DMS114 treated with DMSO at 0.1 percent for 48 hours (cell line): ENCODE measurements around the gene UGT1A7.

ENCODE experiments used
- DNase-seq: peaks from one replicate; lab custom pipeline; 2025; ENCODE audit not compliant: unreplicated experiment; lab: John Stamatoyannopoulos, UW

UGT1A7 gene

DNA sequence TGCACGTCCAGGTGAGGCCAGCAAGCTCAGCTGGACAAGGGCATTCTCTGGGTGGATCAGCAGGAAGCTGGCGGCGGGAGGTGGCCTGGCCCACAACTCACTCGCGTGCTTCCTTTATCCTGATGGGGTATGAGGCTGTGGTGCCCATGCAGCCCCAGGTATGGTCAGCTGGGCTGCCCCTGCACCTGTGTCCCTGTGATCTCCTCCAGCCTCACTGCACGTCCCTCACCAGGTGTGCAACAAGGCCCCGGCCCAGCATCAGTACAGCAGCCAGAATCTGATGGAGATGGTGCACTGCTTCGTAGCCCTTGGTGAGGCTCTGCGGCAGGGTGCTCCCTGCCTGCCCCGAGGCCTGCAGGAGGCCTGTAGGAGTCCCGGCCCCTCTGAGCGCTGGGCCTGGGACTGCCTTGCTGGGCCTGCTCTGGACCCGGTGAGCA, 114.1 kb downstream of the UGT1A7 start:
- DNase-seq: no peak

DNA sequence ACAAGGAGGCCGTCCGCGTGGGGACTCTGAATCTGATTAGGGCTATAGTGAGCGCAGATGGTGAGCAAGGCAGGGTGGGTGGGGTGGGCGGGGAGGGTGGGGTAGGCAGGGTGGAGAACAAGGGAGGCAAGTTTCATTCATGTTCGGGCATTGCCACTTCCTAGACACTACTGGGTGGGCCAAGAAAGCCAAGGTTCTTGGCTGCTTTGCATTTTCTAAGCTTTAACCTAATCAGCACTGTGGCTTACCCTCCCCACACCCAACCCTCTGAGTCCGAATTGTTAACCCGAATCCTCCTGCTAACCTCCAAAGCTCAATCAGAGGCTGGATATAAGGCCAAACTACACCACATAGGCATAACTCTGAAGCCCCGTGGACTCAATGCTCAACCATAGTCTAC, 114.6 kb downstream of the UGT1A7 start:
- DNase-seq: no peak

DNA sequence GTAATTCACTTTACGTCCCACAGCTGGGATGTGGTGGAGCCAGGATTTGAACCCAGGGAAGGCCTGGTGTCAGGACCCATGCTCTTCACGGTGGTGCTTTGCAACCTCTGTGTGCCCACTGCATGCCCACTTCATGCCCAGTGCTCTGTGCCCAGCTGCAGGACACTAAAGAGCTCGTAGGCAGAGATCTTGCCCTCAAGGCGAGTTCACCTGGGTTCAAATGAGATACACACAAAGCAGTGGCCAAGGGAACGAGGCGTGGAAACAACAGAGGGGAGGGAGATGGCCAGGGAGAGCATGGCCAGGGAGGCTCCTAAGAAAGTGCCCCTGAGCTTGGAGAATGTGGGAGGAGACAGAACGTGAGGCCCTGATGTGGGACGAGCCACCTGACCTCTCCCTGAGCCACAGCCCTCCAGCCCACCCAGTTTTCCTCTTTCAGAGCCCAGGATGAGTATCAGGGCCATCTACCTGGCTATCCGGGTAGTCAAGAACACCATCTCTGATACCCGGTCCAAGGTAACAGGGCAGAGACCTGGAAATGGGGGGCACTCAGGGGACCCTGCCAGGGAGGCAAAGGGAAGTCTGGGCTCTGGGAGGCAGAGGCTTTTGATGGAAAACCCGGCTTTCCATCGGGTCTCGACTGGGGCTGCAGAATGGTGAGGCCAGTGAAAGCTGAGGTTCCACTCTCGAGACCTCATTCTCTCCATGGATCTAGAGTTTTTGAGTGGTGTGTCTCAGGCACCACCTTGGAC, 116.8 kb downstream of the UGT1A7 start:
- no peak for DNase-seq

DNA sequence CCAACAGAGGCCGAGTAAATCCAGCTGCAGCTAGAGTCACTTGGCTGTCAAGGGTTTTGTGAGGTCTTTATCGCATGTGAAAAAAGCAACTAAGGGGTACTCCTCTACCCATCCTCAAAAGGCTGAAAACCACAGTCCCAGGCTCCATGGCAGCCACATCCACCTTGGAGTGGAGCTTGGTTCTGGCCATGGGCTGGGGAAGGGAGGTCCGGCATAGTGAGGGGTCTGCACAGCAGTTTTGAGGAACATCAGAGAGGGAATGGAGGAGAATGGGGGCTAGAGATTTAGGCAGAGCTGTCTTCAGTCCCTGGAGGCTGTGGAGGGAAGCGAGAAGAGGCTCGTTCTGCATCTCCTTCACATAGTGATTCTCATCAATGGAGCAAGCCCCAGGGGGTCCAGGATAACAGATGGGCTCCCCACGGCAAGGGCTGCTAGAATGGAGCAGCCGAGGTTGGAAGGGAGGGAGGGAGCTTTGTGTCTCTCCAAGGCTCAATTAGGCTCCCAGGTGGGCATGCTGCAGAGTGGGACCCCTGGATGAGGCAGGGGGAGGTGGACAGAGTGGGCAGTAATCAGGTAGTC, 117.5 kb downstream of the UGT1A7 start:
- no peak for DNase-seq

DNA sequence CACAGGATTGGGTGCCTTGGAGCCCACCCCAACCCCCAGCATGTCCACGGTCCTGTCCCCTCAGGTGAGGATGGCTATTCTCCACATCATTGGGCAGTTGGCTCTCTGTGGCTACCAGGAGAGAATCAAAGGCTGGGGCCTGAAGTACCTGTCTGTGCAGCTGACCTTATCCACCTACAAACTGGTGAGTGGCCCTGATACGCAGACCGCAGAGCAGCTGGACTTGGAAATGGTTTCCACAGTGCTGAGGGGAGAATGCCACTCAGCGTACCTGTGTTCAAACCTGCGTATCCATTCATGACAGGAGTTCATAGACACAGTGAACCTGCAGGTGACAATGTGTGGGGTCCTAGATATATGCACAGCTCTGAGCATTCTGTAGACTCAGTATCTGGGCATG, 118.0 kb downstream of the UGT1A7 start:
- no peak for DNase-seq

DNA sequence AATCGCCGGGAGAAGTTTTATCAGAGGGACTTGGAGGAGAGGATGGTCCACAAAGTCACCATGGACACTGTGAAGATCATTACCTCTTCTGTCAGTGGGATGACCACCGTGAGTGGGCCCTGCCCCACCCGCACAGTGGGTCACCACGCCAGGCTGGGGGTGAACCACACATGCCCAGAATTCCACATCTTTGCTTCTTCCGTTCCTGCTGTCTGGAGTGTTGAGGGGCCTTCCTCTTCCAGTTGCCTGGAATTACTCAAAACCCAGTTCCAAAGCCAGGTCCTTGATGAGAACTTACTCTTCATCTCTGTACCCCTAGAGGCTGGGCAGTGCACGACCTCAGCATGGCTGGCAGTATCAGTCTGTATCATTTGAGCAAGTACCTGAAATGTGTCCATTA, 118.5 kb downstream of the UGT1A7 start:
- no peak for DNase-seq

DNA sequence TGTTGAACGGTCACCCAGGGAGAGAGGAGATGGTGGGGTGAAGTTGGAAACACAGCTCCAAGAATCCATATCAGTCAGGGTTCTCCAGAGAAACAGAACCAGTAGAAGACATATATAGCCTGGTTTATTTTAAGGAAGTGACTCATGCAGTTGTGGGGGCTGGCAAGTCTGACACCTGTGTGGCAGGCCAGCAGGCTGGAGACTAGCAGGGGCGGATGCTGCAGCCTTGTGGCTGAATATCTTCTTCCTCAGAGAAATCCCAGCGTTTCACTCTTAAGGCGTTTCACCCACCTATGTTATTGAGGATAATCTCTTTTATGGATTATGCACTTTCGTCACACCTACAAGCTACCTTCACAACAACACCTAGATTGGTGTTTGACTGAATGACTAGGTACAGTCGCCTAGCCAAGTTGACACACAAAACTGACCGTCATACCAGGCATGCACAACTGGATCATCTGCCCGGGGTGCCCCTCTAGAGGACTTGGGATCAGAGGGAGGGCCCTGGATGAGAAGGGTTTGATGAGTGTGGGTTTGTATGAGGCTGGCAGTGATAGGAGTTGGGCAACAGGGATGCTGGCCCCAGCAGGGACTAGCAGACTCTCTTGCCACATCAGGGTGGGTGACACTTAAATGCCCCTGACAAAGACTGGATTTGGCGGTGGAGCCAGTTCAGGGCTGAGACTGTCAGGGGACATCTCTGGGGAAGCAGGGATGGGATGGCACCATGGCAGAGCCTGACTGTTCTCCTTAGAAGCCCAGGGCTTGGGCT, 119.8 kb downstream of the UGT1A7 start:
- no peak for DNase-seq

DNA sequence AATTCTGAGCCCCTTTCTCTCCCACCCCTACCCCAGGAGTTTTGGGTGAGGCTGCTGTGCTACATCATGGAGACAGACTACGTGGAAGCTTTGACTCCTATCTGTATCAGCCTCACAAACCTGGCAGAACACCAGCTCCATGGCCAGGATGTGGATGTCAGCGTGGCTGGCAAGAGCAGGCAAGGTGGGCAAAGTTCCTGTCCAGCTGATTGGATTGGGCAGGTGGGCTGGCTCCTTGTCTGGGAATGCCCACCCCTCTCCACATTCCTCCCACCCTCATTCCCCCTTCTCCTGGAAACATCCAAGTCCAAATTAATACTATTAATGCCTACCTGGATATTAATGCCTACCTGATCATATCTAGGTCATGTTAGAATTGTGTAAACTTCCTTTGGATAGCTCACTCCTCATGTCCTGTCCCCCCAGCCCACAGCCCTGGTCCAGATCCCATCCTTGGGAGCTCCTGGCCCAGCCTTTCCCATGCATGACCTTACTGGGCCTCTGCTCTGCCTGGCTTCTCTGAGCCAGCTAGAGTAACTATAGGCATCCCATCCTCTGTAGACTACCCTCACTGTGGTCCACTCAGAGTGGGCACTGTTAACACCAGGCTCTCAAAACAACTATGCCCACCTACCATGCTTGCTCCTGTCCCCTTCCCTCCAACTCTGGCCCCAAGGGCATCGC, 120.6 kb downstream of the UGT1A7 start:
- DNase-seq: no peak

DNA sequence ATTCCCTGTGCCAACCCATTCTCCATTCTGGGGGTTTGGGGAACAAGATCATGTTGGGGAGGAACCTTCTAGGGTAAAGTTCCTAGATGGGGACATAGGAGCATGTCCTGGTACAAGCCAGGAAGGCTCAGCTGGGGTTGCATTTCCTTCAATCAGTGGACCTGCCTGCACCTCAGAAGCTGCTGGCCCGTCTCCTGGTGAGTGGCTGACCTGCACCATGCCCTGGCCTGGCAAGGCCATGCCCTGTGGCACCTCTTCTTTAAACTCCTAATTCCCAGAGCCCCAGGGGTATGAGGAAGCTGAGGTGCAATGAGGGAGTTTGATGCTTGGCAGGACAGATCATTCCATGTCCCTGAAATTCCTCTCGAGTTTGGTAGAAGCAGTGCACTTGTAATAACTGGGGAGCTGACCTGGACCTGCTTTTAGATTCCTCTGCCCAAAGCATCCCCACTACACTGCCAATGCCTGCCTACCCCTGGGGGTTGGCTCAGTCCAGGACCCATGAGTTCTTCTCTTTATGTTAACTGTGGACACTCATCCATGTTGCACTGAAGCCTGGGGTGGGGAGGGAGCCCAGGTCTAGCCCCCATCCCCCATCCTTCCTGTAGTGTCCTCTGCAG, 121.7 kb downstream of the UGT1A7 start:
- DNase-seq: no peak

DNA sequence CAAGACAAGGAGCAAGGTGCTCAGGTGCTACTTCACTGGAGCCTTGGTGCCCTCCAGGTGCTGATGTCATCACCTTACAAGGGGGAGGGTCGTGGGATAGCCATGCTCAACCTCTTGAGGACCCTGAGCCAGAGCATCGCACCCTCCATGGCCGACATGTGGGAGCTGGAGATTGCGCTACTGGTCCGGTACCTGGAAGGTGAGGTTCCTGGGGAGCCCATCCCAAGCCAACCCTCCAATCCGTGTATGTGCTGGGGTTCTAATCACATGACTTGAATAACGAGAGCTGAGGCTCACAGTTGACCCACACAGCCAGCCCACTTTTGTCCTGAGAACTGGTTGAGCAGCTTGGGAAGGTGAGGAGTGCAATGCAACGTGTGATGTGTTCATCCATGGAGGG, 122.3 kb downstream of the UGT1A7 start:
- DNase-seq: no peak

DNA sequence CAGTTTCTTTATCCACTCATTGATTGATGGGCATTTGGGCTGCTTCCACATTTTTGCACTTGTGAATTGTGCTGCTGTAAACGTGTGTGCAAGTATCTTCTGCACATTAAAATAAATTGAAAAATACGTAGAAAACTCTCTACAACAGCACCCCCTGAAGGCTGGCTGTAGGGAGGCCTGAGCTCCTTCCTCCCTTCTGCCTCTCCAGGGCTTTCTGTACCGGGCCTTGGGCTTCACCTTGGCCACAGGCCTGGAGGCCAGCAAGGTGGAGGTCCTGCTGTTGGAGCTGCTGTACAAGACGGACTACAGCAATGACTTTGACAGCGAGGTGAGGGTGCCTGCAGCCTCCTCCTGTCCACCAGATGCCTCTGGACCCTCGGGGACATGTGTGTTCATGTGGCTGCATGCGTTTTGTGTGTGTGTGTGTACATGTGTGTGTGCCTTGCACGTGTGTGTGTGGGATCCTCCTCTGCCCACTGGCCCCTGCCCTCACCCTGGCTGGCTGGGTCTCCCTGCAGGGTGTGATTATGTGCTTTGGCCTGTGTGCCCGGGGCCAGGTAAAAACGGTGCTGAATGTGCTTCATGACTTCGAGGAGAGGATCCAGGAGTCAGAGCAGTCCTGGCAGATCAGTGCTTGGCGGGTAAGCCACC, 125.6 kb downstream of the UGT1A7 start:
- DNase-seq: no peak

DNA sequence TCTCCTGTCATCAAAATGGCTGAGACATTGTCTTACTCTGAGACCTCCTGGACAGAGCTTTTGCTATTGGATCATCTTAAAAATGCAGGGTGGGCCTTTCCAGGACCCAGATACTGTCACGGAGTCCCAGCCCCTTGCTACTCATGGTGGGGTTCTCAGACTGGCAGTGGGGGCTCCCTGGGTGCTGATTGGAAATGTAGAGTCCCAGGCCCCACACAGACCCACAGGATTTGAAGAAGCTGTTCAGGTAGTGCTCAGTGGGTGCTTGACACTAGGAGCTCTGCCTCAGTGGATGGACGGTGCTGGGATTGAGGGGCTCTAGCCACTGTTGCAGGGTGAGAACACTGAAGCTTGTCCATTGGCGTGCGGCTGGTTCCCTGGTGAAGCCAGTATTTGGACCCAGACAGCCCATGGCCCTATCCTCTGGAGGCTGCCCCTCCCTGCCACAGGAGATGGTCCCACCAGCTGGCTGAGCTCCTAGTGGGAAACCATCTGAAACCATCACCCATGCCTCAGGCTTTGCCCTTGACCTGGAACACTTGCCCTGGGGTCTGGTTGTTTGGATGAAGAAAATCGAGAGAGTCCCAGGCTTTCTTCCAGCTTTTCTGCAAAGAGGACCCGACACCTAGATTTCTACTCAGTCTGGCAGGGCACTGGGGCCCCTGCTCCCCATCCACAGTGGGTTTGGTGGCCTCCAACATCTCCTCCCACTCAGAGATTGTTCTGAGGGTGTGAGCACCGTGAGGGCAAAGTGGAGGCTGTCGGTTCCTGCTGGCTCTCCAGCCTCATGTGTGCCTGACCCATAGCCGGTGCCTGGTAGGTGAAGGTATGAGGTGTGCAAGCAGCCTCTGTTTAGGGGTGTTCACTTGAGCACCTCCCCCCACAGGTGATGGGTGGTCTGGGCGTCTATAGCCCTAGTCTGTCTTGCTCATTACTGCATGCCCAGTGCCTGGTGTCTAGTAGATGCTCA, 126.5 kb downstream of the UGT1A7 start:
- DNase-seq: no peak

DNA sequence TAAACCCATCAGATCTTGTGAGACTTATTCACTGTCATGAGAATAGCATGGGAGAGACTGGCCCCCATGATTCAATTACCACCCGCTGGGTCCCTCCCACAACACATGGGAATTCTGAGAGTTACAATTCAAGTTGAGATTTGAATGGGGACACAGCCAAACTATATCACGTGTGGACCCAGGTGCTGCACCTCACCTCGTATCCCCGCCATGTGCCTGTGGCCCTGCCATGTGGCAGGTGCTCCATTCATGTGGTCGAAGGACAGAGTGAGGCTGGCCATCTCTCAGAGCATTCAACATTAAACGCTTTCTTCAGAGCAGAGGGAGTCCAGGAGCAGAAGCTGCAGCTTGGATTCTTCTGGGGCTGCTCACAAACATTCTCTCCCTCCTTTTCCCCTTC, 128.7 kb downstream of the UGT1A7 start:
- no peak for DNase-seq

DNA sequence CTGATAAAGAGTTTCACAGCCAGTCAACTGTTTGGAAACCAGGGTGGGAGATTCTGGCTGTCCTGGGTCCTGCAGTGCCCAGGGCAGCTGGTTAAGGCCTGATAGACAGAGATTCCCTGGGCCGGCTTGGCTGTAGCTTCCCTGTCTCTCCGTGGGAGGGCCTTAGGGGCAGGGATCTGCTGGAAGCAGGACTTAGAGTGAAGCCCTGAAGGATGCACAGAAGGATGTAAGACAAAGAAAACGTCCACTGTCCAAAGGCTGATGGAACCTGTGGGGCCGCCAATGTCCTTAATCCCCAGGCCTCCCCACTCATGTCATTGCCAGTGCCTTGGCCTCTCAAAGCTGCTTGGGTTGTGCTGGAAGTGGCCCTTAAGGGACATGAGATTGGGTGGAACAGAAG, 129.4 kb downstream of the UGT1A7 start:
- no peak for DNase-seq

DNA sequence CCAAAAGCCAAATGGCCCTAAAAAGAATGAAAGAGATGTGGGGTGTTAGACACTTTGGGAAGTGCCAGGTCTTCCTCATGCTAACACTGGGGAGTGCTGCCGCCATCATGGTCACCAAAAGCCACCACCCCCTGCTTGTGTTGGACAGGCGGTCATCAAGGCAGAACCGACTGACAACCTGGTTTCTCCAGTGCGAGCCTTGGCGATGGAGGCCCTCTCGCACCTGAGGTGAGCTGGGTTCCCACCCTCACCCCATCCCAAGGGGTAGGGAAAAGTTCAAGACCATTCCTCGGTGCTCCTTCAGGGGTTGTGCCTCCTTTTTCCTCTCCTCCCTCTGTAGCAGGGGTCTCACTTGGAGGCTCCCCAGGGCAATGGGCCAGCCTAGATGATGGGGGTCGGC, 130.0 kb downstream of the UGT1A7 start:
- no peak for DNase-seq

DNA sequence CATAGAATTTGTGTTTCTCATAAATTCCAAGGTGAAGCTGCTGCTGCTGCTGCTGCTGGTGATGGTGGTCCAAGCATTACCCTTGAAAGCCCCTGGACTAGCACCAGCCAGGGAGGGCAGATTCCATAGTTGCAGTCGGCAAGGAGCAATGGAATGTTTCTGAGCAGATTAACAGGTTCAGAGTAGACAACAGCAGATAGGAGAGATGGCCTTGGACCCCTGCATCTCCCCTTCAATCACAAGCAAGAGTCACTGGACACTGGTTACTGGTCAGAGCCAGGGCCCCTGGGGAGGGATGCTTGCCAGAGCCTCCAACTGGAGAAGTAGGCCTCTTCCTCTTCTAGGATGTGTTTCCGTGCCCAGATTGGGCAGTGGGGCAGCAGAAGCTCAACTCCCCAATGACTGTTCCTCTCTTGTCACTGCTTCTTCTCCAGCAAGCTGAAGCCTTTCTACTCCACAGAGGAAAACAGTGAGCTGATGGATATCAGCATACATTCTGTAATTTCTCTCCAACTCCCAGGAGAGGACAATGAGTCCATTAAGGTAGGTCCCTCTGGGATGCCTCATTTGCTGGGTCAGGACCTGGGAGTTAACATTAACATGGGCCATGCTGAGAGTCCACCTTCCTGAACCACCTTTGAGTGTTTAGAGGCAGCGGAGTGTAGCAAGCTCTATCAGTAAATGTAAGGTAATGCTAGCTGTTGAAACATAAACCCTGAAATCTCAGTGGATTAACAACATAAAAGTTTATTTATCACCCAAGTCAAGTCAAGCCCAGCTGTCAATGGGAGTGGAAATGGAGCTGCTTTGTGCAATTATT, 131.7 kb downstream of the UGT1A7 start:
- DNase-seq: no peak

DNA sequence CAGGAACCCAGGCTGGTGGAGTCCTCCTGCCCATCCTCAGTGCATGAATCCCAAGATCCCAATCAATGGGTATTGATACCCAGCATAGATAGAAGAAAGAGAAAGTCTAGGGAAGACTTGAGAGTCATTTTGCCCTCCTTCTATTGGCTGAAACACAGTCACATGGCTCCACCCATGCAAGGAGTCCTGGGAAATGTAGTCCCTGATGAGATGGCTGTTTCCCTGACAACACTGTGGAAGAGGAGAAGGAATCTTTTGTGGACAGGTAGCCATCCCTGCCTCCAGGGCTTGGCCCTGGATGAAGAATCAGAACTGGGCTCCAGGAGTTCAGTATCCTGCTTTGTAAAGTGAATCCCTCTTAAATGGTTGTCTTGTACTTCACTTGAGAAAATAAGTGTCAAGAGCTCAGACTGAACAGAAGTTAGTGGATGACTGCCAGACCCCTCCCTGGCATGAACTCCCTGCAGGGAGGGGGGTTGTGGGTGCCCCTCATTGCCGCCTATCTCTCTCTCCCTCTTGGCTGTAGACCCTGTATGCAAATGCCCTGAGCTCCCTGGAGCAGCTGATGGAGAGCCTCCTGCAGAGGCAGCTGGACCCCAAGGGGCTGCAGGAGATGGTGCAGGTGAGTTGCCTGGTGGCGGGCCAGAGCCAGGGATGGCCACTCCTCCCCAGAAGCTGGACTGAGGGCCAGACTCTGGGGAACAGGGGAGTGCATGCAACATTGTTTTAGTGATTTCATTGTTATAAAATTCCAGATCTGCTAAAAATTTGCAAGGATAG, 132.5 kb downstream of the UGT1A7 start:
- no peak for DNase-seq

DNA sequence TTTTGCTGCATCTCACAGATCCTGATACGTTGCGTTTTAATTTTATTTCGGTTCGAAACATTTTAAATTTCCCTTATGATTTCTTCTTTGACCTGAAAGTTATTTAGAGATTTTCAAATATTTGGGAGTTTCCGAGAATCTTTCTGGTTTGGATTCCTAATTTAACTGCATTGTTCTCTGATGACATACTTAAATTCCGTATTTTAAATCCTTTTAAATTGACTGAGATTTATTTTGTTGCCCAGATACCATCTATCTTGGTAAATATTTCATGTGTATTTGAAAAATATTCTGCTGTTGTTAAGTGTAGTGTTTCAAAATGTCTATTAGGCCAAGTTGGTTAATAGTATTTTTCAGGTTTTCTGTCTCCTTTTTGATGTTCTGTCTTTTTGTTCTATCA, 134.2 kb downstream of the UGT1A7 start:
- DNase-seq: no peak
